Measurements from ENCODE around the gene REV1.

DNA sequence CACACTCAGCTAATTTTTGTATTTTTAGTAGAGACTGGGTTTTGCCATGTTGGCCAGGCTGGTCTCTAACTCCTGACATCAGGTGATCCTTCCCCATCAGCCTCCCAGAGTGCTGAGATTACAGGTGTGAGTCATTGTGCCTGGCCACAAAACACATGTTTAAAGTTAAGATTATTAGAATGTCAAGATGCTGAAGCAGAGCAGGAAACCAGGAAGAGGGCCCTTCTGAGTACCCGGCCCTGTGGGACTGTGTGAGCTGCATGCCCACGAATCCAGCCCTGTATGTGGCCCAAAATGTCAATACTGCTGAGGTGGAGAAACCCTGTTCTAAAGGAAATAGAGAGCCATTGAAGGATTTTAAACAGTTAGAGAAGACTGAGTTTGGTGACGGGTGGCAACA, 31.0 kb upstream of the REV1 start:
- TF ChIP-seq CTCF (IDR thresholded peaks at IDR 0.05) (no peak), POLR2AphosphoS5 (IDR thresholded peaks at IDR 0.05) (no peak)
